OCI-LY7 (cell line): ENCODE results near the gene ATP6V1B1. TPM values are rescaled to one million over a fixed set of nuclear protein-coding genes. Genes with fewer than 3 reads are reported as not detected.

Experiments used
- BruUV-seq: library from RNA; stranded (reverse); fragments of 400-500 nt; replicated peaks from 2 replicates; lab custom pipeline; 2021; lab: Mats Ljungman, UMichigan
- CTCF ChIA-PET: fragments of 300-600 bp; sonication (Branson Sonifier 250); formaldehyde crosslinking; loops from one replicate; lab custom pipeline; 2022; ENCODE audit warnings: antibody characterized with exemption; ENCODE audit not compliant: unreplicated experiment; lab: Charles Lee
- POLR2A ChIA-PET: fragments of 300-600 bp; sonication (Branson Sonifier 250); formaldehyde crosslinking; loops from one replicate; lab custom pipeline; 2022; ENCODE audit warnings: antibody characterized with exemption; lab: Charles Lee
- DNase-seq: peaks from one replicate; pipeline ENCODE4 v3.0.0-alpha.2; 2015; ENCODE audit warnings: low spot score
- H2AFZ ChIP-seq: fragments of 200-600 bp; sonication (generic), shearing (Covaris generic); 2 replicates; pipeline ENCODE4 v1.6.1; 2014; ENCODE audit warnings: mild to moderate bottlenecking, antibody characterized with exemption, low read length, moderate library complexity
- H3K27ac ChIP-seq: fragments of 200-600 bp; sonication (generic); 2 replicates; pipeline ENCODE4 v1.5.1; 2014; ENCODE audit warnings: mixed run types, low read depth, mild to moderate bottlenecking, moderate library complexity, low read length, inconsistent platforms; ENCODE audit not compliant: poor library complexity, severe bottlenecking
- H3K36me3 ChIP-seq: fragments of 200-600 bp; sonication (generic); 2 replicates; pipeline ENCODE4 v1.6.1; 2014; ENCODE audit warnings: mild to moderate bottlenecking, antibody characterized with exemption, low read length, moderate library complexity, mixed read lengths; ENCODE audit not compliant: insufficient read depth
- H3K4me1 ChIP-seq: fragments of 200-600 bp; sonication (generic); 2 replicates; pipeline ENCODE4 v1.5.1; 2014; ENCODE audit warnings: mild to moderate bottlenecking, low read length; ENCODE audit not compliant: insufficient read depth, poor library complexity, severe bottlenecking
- H3K4me2 ChIP-seq: fragments of 200-600 bp; sonication (generic); 2 replicates; pipeline ENCODE4 v1.6.1; 2014; ENCODE audit warnings: mild to moderate bottlenecking, low read length
- H3K4me3 ChIP-seq: fragments of 200-600 bp; sonication (generic); 2 replicates; pipeline ENCODE4 v1.5.1; 2014; ENCODE audit warnings: mild to moderate bottlenecking, low read depth, low read length; ENCODE audit not compliant: poor library complexity, severe bottlenecking
- H3K79me2 ChIP-seq: fragments of 200-600 bp; sonication (generic); 2 replicates; pipeline ENCODE4 v1.6.1; 2016; ENCODE audit warnings: low read depth, mild to moderate bottlenecking, low read length, moderate library complexity, mixed read lengths; ENCODE audit not compliant: insufficient read depth
- H3K9me2 ChIP-seq: fragments of 200-600 bp; sonication (generic); 2 replicates; pipeline ENCODE4 v1.6.1; 2016; ENCODE audit warnings: mild to moderate bottlenecking, low read length, mixed read lengths; ENCODE audit not compliant: insufficient read depth
- H3K9me3 ChIP-seq: fragments of 200-600 bp; sonication (generic); 2 replicates; pipeline ENCODE4 v1.6.1; 2014; ENCODE audit warnings: mild to moderate bottlenecking, mixed run types, low read length, mixed read lengths
- H4K20me1 ChIP-seq: fragments of 200-600 bp; sonication (generic); 2 replicates; pipeline ENCODE4 v1.6.1; 2014; ENCODE audit warnings: mild to moderate bottlenecking, antibody characterized with exemption, low read length, moderate library complexity, mixed read lengths; ENCODE audit not compliant: insufficient read depth
- CTCF ChIP-seq: fragments of 200-600 bp; sonication (generic); conservative IDR thresholded peaks from 2 replicates; pipeline ENCODE4 v1.5.1; 2014; ENCODE audit warnings: mild to moderate bottlenecking, antibody characterized with exemption, low read length, moderate library complexity, mixed read lengths
- EZH2phosphoT487 ChIP-seq: fragments of 200-600 bp; sonication (generic); IDR thresholded peaks from 2 replicates; pipeline ENCODE4 v1.6.1; 2018; ENCODE audit warnings: low read depth, borderline replicate concordance, mild to moderate bottlenecking, mixed run types, antibody characterized with exemption, low read length, moderate library complexity, mixed read lengths
- intact Hi-C: fragments of 100-400 bp; cut with micrococcal nuclease; formaldehyde crosslinking; loops from one replicate; pipeline ENCODE4 v1.10.0; 2022; ENCODE audit not compliant: unreplicated experiment
- total RNA-seq, 2 experiments: library from RNA; depleted of rRNA in 1 of 2; stranded (reverse); fragments of >200 nt in 1 of 2; shearing (Covaris generic) in 1 of 2; gene quantifications; 2 replicates each; pipeline ENCODE4 v1.2.3, GENCODE V29; 2014 to 2022

ATP6V1B1 gene
- total RNA-seq, 2 experiments from 2014 or later: not detected

GRCh38 chr2:70887208-70887549, 48.5 kb upstream of the ATP6V1B1 start:
- CTCF ChIA-PET: no interaction called here
- no peaks in the 10 kb centered on the region for H4K20me1 ChIP-seq
- no peak overlapping the region for H3K4me2 ChIP-seq
- TF ChIP-seq EZH2phosphoT487 (no peak), CTCF (no peak)
- intact Hi-C loops: no loop called here
- H3K27ac ChIP-seq: no peak overlapping the region
- no TSS peak for BruUV-seq
- POLR2A ChIA-PET: no interaction called here
- no peaks in the 10 kb centered on the region for H3K9me3 ChIP-seq
- no peak overlapping the region for H2AFZ ChIP-seq
- H3K4me1 ChIP-seq: no peaks in the 10 kb centered on the region
- DNase-seq: no peak
- no peaks in the 10 kb centered on the region for H3K36me3 ChIP-seq
- no peaks in the 10 kb centered on the region for H3K79me2 ChIP-seq
- H3K9me2 ChIP-seq: no peaks in the 10 kb centered on the region
- no peak overlapping the region for H3K4me3 ChIP-seq

- Histone ChIP-seq H2AFZ (no peak overlapping the region), H3K36me3 (no peaks in the 10 kb centered on the region), H3K4me1 (no peaks in the 10 kb centered on the region), H3K9me3 (no peaks in the 10 kb centered on the region), H3K4me3 (no peak overlapping the region), H4K20me1 (no peaks in the 10 kb centered on the region), H3K79me2 (no peaks in the 10 kb centered on the region), H3K27ac (no peak overlapping the region), H3K4me2 (no peak overlapping the region), H3K9me2 (no peaks in the 10 kb centered on the region)
- DNase-seq: no peak
- BruUV-seq: no TSS peak
- ChIA-PET POLR2A (no interaction called here), CTCF (interaction anchor here (0.6 kb wide), 1 partner anchor 704 kb away, joined by 4 read pairs; no protein-coding TSS in a partner anchor)
- no peak for TF ChIP-seq EZH2phosphoT487
- no peak for TF ChIP-seq CTCF
- intact Hi-C loops: no loop called here
These were observed 48.0 kb upstream of the ATP6V1B1 start for GRCh38 chr2:70887550-70888246.

GRCh38 chr2:70888366-70888922, 47.3 kb upstream of the ATP6V1B1 start:
- no peak overlapping the region for H3K4me3 ChIP-seq
- H3K36me3 ChIP-seq: no peaks in the 10 kb centered on the region
- BruUV-seq: no TSS peak
- intact Hi-C loops: no loop called here
- H4K20me1 ChIP-seq: no peaks in the 10 kb centered on the region
- H3K4me1 ChIP-seq: no peaks in the 10 kb centered on the region
- no peaks in the 10 kb centered on the region for H3K9me2 ChIP-seq
- no peak for DNase-seq
- ChIA-PET POLR2A (no interaction called here), CTCF (interaction anchor here (0.6 kb wide), 1 partner anchor 703 kb away, joined by 4 read pairs; no protein-coding TSS in a partner anchor)
- no peak overlapping the region for H3K4me2 ChIP-seq
- no peak for TF ChIP-seq CTCF
- no peak for TF ChIP-seq EZH2phosphoT487
- H3K9me3 ChIP-seq: no peaks in the 10 kb centered on the region
- H3K27ac ChIP-seq: no peak overlapping the region
- H2AFZ ChIP-seq: no peak overlapping the region
- H3K79me2 ChIP-seq: no peaks in the 10 kb centered on the region
